HG03175 (cell line): ENCODE data around the gene AGBL3.
"Not testable (repeated sequence)": the region's sequence is repeated elsewhere in the genome, so short reads cannot be mapped to it uniquely, and the experiment has no call there.

ENCODE experiments used
- ATAC-seq: cut with Tn5 transposase; IDR thresholded peaks from one replicate; pipeline ENCODE4 v1.9.1; 2021; ENCODE audit warnings: mild to moderate bottlenecking, moderate library complexity; ENCODE audit not compliant: unreplicated experiment

AGBL3 gene

DNA sequence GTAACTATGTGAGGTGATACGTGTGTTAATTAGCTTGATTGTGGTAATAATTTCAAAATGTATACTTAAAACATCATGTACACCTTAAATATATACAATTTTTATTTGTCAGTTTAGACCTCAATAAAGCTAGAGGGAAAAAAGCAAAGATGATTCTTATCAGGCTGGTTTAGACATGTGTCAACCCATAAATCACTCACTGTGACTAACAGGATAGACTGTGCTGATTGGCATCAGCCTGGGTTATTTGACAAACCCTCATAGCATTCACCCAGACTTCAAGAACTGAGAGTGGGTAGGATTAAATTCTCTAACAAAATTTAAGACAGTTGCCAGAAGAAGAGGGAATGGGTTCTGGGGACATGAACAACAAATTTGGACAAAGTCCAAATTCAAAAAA lies 87.8 kb downstream of the AGBL3 start:
- ATAC-seq = no peak

- ATAC-seq = no peak
Observed at GRCh38 chr7:135074531-135074930, 88.2 kb downstream of the AGBL3 start.

- ATAC-seq = no peak
Observed at GRCh38 chr7:135075716-135076115, 89.4 kb downstream of the AGBL3 start.

GRCh38 chr7:135076882-135077281 lies 90.6 kb downstream of the AGBL3 start:
- ATAC-seq = no peak

DNA sequence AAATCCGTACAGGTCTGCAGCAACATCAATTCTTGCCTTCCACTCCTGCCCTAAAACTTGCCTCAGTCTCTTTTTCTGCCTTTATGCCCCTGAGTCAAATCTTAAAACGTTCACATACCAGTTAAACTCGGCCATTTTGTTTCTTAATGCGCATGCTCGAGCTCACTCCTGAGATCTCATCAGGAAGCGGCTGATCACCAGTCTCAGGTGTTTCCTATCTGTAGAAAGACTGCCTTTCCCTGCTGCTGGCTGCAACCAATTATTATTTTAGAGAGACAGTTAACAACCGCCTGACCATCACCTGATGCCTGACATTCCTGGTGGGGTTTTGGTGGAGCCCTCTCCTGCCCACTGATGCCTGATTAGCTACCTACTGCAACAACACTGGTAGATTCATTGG lies 91.3 kb downstream of the AGBL3 start:
- no peak for ATAC-seq

- ATAC-seq = no peak
Observed at GRCh38 chr7:135078051-135078450, 91.7 kb downstream of the AGBL3 start.

GRCh38 chr7:135079068-135079467 lies 92.8 kb downstream of the AGBL3 start:
- no peak for ATAC-seq

GRCh38 chr7:135083005-135083404 lies 96.7 kb downstream of the AGBL3 start:
- no peak for ATAC-seq

DNA sequence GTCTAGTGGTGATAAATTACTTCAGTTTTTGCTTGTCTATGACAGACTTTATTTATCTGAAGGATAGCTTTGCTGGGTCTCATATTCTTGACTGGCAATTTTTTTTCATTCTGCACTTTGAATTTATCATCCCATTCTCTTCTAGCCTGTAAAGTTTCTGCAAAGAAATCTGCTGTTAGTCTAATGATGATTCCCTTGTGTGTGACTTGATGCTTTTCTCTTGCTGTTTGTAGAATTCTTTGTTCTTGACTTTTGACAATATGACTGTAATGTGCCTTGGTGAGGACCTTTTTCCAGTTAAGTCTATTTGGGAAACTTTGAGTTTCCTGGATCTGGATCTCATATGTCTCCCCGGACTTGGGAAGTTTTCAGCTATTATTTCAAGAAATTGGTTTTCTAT lies 102.3 kb downstream of the AGBL3 start:
- no peak for ATAC-seq

GRCh38 chr7:135091717-135092116 lies 105.4 kb downstream of the AGBL3 start:
- no peak for ATAC-seq

DNA sequence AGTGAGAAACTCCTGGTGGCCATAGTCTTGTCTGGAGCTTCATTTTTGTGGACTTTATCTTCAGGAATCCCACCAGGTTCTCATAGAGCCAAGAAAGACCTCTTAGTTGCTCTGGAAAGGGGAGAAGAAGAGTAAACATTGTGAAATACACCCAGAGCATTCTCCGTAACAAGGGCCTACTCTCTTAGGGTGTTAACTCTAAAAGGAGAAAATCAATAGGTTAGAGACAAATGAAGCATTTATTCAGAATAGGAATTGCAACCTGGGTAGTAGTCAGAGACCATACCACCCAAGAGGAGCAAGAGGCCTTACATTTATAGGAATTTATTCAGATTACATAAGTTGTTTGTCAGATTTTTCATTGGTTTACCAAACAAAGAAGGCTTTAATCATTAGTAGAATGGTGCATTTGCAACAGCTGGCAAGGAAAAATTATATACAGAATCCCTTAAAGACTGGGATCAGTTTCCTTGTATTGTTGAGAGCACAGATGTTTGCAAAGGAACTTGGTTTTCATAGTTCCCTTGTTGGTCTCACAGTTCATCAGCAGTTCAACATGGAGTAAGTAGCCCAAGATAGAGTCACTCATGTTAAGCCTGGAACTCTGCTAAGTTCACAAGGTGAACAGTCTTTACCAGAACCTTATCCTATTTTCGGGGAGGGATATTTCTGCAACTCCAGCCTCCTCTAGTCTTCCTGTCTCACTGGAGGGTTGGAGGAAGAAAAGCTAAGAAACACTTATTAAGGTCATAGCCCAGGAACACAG lies 108.3 kb downstream of the AGBL3 start:
- ATAC-seq = no peak

- ATAC-seq = no peak
Observed at GRCh38 chr7:135095450-135095849, 109.1 kb downstream of the AGBL3 start.

- ATAC-seq = no peak
Observed at GRCh38 chr7:135098391-135098790, 112.1 kb downstream of the AGBL3 start.

- no peak for ATAC-seq
Observed at GRCh38 chr7:135100856-135101255, 114.5 kb downstream of the AGBL3 start.

- peak; percentile 79 for ATAC-seq
Observed at GRCh38 chr7:135102372-135102771, 116.1 kb downstream of the AGBL3 start.

DNA sequence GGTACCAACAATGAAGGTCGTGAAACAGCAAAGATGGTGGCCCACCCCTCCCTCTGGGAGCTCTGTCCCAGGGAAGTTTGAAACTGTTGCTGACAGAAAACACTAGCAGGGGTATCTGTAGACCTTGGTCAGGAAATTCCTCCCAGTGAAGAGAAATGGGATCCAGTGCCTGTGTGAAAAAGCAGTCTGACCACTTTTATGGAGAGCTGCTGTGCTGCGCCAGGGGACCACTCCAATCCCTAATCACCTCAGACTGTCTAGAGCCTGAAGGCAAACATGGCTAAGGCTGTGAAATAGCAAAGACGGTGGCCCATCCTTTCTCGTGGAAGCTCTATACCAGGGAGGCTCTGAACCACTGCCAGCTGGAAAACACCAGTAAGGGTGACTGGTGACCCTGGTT lies 123.3 kb downstream of the AGBL3 start:
- ATAC-seq = no peak

GRCh38 chr7:135109976-135110375 lies 123.7 kb downstream of the AGBL3 start:
- ATAC-seq = no peak

GRCh38 chr7:135111379-135111778 lies 125.1 kb downstream of the AGBL3 start:
- no peak for ATAC-seq

DNA sequence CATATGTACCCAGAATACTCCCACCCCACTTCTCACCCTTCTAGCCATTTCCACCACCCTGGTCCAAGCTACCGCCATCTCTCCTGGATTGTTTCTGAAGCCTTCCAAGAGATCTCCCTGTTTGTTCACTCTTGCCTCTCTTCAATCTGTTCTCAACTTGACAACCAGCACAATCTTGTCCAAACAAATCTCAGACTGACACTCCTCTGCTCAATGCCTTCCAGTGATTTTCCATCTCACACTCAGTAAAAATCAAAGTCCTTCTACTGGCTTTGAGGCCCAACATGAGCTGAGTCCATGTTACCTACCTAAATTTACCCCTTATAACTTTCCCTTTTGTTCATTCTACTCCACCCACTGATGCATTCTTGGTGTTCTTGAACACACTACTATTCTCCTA lies 128.3 kb downstream of the AGBL3 start:
- no peak for ATAC-seq

GRCh38 chr7:135117096-135117495 lies 130.8 kb downstream of the AGBL3 start:
- ATAC-seq = no peak

- ATAC-seq = no peak
Observed at GRCh38 chr7:135121868-135122267, 135.6 kb downstream of the AGBL3 start.

GRCh38 chr7:135124631-135125030 lies 138.3 kb downstream of the AGBL3 start:
- not testable (repeated sequence) for ATAC-seq

DNA sequence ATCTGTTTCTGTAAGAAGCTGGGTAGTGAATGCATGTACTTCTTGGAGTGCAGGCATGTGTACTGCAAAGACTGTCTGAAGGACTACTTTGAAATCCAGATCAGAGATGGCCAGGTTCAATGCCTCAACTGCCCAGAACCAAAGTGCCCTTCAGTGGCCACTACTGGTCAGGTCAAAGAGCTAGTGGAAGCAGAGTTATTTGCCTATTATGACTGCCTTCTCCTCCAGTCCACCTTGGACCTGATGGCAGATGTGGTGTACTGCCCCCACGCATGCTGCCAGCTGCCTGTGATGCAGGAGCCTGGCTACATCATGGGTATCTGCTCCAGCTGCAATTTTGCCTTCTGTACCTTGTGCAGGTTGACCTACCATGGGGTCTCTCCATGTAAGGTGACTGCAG lies 142.6 kb downstream of the AGBL3 start:
- no peak for ATAC-seq
